HEK293 (cell line): ENCODE results near the gene ELAVL1.
A peak's percentile ranks its signal among the peaks of the same experiment; 100 is the strongest.

ENCODE experiments used
- CTCF ChIA-PET: fragments of 350-600 bp; formaldehyde crosslinking; extraction: SDS; loops from one replicate; lab custom pipeline; 2021; ENCODE audit warnings: antibody characterized with exemption; lab: Yijun Ruan, JAX
- POLR2A ChIA-PET: fragments of 300-600 bp; formaldehyde crosslinking; extraction: SDS; loops from one replicate; lab custom pipeline; 2020; ENCODE audit warnings: antibody characterized with exemption, inconsistent platforms; lab: Yijun Ruan, JAX
- H3K27ac ChIP-seq: fragments of 200-500 bp; sonication (Bioruptor generic); 2 replicates; pipeline ENCODE4 v1.5.1; 2014; ENCODE audit warnings: low read depth, low read length, control low read depth, inconsistent platforms; ENCODE audit errors: extremely low read depth
- H3K36me3 ChIP-seq, 2 experiments: fragments of 200-500 bp in 1 of 2; sonication (Bioruptor generic) in 1 of 2; 1 replicate in 1 of 2; 2 replicates in 1 of 2; pipeline ENCODE4 v1.5.1; 2014 to 2017; ENCODE audit warnings: inconsistent platforms in 2 of 2, low read length in 2 of 2; ENCODE audit not compliant: control insufficient read depth in 2 of 2, insufficient read depth in 1 of 2
- H3K4me1 ChIP-seq: fragments of 200-500 bp; sonication (Bioruptor generic); 2 replicates; pipeline ENCODE4 v1.5.1; 2014; ENCODE audit warnings: mild to moderate bottlenecking, low read length, inconsistent platforms; ENCODE audit not compliant: control insufficient read depth, insufficient read depth
- H3K4me3 ChIP-seq: 2 replicates; pipeline ENCODE4 v1.5.1; 2011; ENCODE audit warnings: low read depth, mild to moderate bottlenecking, control low read depth, low read length, moderate library complexity
- H3K9me3 ChIP-seq: fragments of 200-500 bp; sonication (Bioruptor generic); 2 replicates; pipeline ENCODE4 v1.5.1; 2014; ENCODE audit warnings: low read depth, low read length, inconsistent platforms; ENCODE audit not compliant: control insufficient read depth, insufficient read depth
- KLF9 ChIP-seq: fragments of 450-650 bp; formaldehyde crosslinking; IDR thresholded peaks from 2 replicates; pipeline ENCODE4 v1.5.1; 2016; ENCODE audit warnings: missing biosample characterization, missing genetic modification characterization, low read depth
- ZBTB20 ChIP-seq: fragments of 450-650 bp; formaldehyde crosslinking; IDR thresholded peaks from 2 replicates; pipeline ENCODE4 v1.5.1; 2016; ENCODE audit warnings: missing biosample characterization, missing genetic modification characterization
- ZBTB48 ChIP-seq: fragments of 450-650 bp; formaldehyde crosslinking; IDR thresholded peaks from 2 replicates; pipeline ENCODE4 v1.5.1; 2016; ENCODE audit warnings: missing biosample characterization, missing genetic modification characterization
- ZEB2 ChIP-seq: fragments of 450-650 bp; formaldehyde crosslinking; IDR thresholded peaks from 2 replicates; pipeline ENCODE4 v1.5.1; 2016; ENCODE audit warnings: missing biosample characterization, missing genetic modification characterization
- ZIC2 ChIP-seq: fragments of 450-650 bp; formaldehyde crosslinking; IDR thresholded peaks from 2 replicates; pipeline ENCODE4 v1.5.1; 2016; ENCODE audit warnings: missing biosample characterization, missing genetic modification characterization
- ZNF23 ChIP-seq: fragments of 450-650 bp; formaldehyde crosslinking; IDR thresholded peaks from 2 replicates; pipeline ENCODE4 v1.5.1; 2016; ENCODE audit warnings: missing biosample characterization, missing genetic modification characterization, borderline replicate concordance
- ZNF548 ChIP-seq: fragments of 450-650 bp; formaldehyde crosslinking; IDR thresholded peaks from 2 replicates; pipeline ENCODE4 v1.5.1; 2016; ENCODE audit warnings: missing biosample characterization, missing genetic modification characterization
- ZNF600 ChIP-seq: fragments of 450-650 bp; formaldehyde crosslinking; IDR thresholded peaks from 2 replicates; pipeline ENCODE4 v1.5.1; 2016; ENCODE audit warnings: missing biosample characterization, missing genetic modification characterization
- TF ChIP-seq, protein P1 (sequence below): fragments of 450-650 bp; formaldehyde crosslinking; IDR thresholded peaks from 2 replicates; pipeline ENCODE4; 2016; ENCODE audit warnings: missing biosample characterization, missing genetic modification characterization
- TF ChIP-seq, protein P2 (sequence below): fragments of 450-650 bp; formaldehyde crosslinking; IDR thresholded peaks from 2 replicates; pipeline ENCODE4 v1.5.1; 2016; ENCODE audit warnings: missing biosample characterization, missing genetic modification characterization
- TF ChIP-seq, protein P3 (sequence below): fragments of 450-650 bp; formaldehyde crosslinking; IDR thresholded peaks from 2 replicates; pipeline ENCODE4 v1.5.1; 2017; ENCODE audit warnings: missing biosample characterization, missing genetic modification characterization

Gene ELAVL1

GRCh38 chr19:7916103-7916954 is 89.1 kb downstream of the ELAVL1 start (continued):
- TF ChIP-seq, protein P1, sequence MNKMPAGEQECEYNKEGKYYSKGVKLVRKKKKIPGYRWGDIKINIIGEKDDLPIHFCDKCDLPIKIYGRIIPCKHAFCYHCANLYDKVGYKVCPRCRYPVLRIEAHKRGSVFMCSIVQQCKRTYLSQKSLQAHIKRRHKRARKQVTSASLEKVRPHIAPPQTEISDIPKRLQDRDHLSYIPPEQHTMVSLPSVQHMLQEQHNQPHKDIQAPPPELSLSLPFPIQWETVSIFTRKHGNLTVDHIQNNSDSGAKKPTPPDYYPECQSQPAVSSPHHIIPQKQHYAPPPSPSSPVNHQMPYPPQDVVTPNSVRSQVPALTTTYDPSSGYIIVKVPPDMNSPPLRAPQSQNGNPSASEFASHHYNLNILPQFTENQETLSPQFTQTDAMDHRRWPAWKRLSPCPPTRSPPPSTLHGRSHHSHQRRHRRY (tag by site-specific recombination), result no peak

- POLR2A ChIA-PET, result interaction anchor here (0.5 to 1.8 kb wide), 6 partner anchors 9 to 47 kb away, joined by 3 to 12 read pairs (median 6); partner anchors contain the start of genes LRRC8E, MAP2K7 and TIMM44
- peaks cover 0 to 20% of the 10 kb centered on the region in 2 experiments; a peak in 2 of 3 replicates for H3K36me3 ChIP-seq
- no peak overlapping the region; the same call in 1 of the 2 replicates for H3K4me3 ChIP-seq
- no peak for TF ChIP-seq ZNF23
- 0 out of 2 replicates have a peak, but pooled peaks have one; percentile 24 for TF ChIP-seq ZBTB20
- TF ChIP-seq KLF9, result peak; percentile 52; the same call in 1 of the 2 replicates
- no peak for TF ChIP-seq ZEB2 (tag by site-specific recombination)
- TF ChIP-seq ZNF548 (tag by site-specific recombination), result peak; percentile 65; the same call in 1 of the 2 replicates
- TF ChIP-seq, all 188 proteins: peak for 3
- Histone ChIP-seq H3K4me1 (no peaks in the 10 kb centered on the region; the same call in 1 of the 2 replicates), H3K9me3 (no peaks in the 10 kb centered on the region), H3K27ac (no peak overlapping the region)
- CTCF ChIA-PET, result interaction anchor here (0.7 to 1.2 kb wide), 5 partner anchors 12 to 164 kb away, joined by 3 to 5 read pairs (median 3); partner anchors contain the start of gene MAP2K7
These were observed 90.0 kb downstream of the ELAVL1 start for GRCh38 chr19:7915250-7916102.

- H3K36me3 ChIP-seq, result peaks cover 0 to 27% of the 10 kb centered on the region in 2 experiments; a peak in 2 of 3 replicates
- H3K4me1 ChIP-seq, result no peaks in the 10 kb centered on the region; the same call in 1 of the 2 replicates
- H3K27ac ChIP-seq, result no peak within 1 kb of the TSS
- H3K9me3 ChIP-seq, result no peaks in the 10 kb centered on the region
- H3K4me3 ChIP-seq, result no peak within 1 kb of the TSS
- TF ChIP-seq, protein P2, sequence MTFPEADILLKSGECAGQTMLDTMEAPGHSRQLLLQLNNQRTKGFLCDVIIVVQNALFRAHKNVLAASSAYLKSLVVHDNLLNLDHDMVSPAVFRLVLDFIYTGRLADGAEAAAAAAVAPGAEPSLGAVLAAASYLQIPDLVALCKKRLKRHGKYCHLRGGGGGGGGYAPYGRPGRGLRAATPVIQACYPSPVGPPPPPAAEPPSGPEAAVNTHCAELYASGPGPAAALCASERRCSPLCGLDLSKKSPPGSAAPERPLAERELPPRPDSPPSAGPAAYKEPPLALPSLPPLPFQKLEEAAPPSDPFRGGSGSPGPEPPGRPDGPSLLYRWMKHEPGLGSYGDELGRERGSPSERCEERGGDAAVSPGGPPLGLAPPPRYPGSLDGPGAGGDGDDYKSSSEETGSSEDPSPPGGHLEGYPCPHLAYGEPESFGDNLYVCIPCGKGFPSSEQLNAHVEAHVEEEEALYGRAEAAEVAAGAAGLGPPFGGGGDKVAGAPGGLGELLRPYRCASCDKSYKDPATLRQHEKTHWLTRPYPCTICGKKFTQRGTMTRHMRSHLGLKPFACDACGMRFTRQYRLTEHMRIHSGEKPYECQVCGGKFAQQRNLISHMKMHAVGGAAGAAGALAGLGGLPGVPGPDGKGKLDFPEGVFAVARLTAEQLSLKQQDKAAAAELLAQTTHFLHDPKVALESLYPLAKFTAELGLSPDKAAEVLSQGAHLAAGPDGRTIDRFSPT (tag by site-specific recombination), result peak; percentile 82
- TF ChIP-seq ZBTB48 (tag by site-specific recombination), result peak; percentile 85
- peak; percentile 97 for TF ChIP-seq ZNF600 (tag by site-specific recombination)
- TF ChIP-seq, protein P3, sequence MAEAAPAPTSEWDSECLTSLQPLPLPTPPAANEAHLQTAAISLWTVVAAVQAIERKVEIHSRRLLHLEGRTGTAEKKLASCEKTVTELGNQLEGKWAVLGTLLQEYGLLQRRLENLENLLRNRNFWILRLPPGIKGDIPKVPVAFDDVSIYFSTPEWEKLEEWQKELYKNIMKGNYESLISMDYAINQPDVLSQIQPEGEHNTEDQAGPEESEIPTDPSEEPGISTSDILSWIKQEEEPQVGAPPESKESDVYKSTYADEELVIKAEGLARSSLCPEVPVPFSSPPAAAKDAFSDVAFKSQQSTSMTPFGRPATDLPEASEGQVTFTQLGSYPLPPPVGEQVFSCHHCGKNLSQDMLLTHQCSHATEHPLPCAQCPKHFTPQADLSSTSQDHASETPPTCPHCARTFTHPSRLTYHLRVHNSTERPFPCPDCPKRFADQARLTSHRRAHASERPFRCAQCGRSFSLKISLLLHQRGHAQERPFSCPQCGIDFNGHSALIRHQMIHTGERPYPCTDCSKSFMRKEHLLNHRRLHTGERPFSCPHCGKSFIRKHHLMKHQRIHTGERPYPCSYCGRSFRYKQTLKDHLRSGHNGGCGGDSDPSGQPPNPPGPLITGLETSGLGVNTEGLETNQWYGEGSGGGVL (tag by site-specific recombination), result no peak
- peak; percentile 14; the same call in 1 of the 2 replicates for TF ChIP-seq ZIC2
- CTCF ChIA-PET, result interaction anchor here (0.7 kb wide), 2 partner anchors 62 to 163 kb away, joined by 3 read pairs; no protein-coding TSS in a partner anchor
- POLR2A ChIA-PET, result interaction anchor here (0.5 to 1.8 kb wide), 3 partner anchors 11 to 24 kb away, joined by 3 to 12 read pairs (median 3); partner anchors contain the start of gene MAP2K7
These were observed 90.8 kb downstream of the ELAVL1 start, which contains the start of gene TGFBR3L for GRCh38 chr19:7914598-7915045. Gene TGFBR3L (plus strand): TSS chr19:7914830.
